ENCODE results near the gene MOV10L1.

The MOV10L1 gene

DNA sequence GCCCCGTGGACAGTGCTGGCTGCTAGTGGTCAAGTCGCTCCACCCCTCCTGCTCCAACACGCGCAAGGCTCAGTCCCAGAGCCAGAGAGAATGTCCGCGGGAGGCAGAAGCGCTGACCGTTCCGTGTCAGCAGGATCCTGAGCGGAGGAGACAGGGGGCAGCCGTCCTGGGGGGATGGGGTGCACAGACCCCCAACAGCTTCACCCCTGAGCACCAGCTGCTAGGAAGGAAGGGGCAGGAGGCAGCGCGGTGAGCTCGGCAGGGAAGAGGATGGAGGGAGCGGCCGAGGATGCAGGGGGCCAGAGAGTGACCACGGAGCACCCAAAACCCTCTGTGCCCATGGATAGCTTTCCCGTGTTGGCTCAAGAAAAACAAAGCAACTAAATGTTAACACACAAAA is 25.4 kb upstream of the MOV10L1 start:
- POLR2A ChIA-PET (ENCODE audit: low non-redundant PET): no interaction called here
- CTCF ChIA-PET: no interaction called here
- TF ChIP-seq, protein P1, sequence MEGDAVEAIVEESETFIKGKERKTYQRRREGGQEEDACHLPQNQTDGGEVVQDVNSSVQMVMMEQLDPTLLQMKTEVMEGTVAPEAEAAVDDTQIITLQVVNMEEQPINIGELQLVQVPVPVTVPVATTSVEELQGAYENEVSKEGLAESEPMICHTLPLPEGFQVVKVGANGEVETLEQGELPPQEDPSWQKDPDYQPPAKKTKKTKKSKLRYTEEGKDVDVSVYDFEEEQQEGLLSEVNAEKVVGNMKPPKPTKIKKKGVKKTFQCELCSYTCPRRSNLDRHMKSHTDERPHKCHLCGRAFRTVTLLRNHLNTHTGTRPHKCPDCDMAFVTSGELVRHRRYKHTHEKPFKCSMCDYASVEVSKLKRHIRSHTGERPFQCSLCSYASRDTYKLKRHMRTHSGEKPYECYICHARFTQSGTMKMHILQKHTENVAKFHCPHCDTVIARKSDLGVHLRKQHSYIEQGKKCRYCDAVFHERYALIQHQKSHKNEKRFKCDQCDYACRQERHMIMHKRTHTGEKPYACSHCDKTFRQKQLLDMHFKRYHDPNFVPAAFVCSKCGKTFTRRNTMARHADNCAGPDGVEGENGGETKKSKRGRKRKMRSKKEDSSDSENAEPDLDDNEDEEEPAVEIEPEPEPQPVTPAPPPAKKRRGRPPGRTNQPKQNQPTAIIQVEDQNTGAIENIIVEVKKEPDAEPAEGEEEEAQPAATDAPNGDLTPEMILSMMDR (conservative IDR thresholded peaks at IDR 0.05; ENCODE audit: low read depth): no peak
- H3K27ac ChIP-seq: no peak overlapping the region
- DNase-seq (ENCODE audit: low spot score): no peak

DNA sequence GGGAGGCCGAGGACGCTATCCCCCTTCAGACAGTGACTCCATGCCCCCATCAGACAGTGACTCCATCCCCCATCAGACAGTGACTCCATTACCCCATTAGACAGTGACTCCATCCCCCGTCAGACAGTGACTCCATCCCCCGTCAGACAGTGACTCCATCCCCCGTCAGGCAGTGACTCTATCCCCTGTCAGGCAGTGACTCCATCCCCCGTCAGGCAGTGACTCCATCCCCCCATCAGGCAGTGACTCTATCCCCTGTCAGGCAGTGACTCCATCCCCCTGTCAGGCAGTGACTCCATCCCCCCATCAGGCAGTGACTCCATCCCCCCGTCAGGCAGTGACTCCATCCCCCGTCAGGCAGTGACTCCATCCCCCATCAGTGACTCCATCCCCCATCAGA is 22.6 kb upstream of the MOV10L1 start:
- POLR2A ChIA-PET (ENCODE audit: low non-redundant PET): no interaction called here
- TF ChIP-seq, protein P1 (conservative IDR thresholded peaks at IDR 0.05; ENCODE audit: low read depth): no peak
- CTCF ChIA-PET: no interaction called here
- DNase-seq (ENCODE audit: low spot score): no peak
- H3K27ac ChIP-seq: no peak overlapping the region

DNA sequence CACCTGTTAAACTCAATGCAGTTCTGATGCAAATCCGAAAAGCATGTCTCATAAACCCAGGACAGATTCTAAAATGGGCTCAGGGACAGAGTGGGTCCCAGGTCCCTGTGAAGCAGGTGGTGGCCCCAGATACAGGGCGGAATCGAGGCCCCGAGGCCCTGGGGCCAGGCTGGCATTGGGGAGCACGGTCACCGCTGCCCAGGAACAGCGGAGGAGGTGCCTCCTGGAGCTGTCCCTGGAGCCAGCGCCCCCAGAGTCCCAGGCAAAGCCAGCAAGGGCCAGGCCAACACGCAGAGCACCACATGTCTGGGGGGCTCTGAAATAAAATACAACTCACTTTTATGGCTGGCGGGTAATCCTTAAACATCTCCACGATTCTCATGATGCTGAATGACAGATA is 21.7 kb upstream of the MOV10L1 start:
- no peak overlapping the region for H3K27ac ChIP-seq
- TF ChIP-seq, protein P1 (conservative IDR thresholded peaks at IDR 0.05; ENCODE audit: low read depth): no peak
- ChIA-PET CTCF (no interaction called here), POLR2A (ENCODE audit: low non-redundant PET) (no interaction called here)
- no peak for DNase-seq (ENCODE audit: low spot score)

DNA sequence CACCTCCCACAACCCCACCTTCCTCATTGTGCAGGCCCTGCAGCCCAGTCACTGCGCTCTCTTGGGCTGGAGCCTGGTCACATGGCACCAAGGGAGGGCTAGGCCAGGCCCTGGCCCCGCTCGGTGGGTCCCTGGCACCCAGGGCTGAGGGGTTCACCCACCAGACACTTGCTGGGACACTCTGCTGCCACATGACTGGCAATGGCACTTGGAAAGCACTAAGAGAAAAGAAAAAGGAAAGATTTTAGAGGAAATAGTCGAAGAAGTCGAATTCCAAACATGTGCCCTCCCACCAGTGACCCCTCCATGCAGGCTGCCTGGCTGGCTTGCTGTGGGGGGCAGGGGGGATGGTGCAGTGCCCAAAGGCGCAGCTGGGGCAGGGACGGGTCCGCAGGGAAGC is 19.4 kb upstream of the MOV10L1 start:
- TF ChIP-seq, protein P1 (conservative IDR thresholded peaks at IDR 0.05; ENCODE audit: low read depth): no peak
- DNase-seq (ENCODE audit: low spot score): no peak
- no peak overlapping the region for H3K27ac ChIP-seq
- CTCF ChIA-PET: no interaction called here
- POLR2A ChIA-PET (ENCODE audit: low non-redundant PET): no interaction called here

DNA sequence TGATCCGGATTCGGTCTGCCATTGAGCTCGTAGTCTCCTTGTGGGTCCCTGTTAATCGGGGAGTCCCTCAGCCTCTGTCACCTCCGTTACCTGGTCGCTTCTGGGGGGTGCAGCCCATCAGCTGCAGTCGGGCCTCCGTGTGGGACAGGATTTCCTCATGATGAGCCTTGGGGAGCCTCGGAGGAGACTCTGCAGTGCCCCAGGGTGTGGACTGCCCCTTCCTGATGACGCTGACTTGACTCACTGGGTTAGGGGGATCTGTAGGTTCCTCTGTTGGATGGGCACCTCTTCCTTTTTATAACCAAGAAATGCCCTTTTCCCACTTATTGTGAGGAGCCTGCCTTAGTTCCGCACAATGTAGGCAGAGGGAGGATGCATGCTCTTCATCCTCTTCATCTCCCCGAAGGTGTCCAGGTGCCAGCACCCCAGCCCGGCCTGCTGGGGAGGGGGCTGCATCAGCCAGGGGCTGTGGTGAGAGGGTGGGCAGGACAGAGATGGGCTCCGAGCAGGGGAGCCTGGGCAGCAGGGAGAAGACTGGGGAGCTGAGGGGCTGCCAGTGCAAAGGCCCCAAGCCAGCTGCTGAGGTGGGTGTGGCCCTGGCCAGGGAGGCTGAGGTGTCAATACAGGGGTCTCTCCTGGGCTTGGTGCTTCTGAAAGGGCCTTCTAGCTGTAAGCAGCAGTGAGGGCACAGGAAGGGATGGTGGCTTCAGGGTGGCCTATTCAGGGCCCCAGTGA is 18.2 kb upstream of the MOV10L1 start:
- ChIA-PET CTCF (no interaction called here), POLR2A (ENCODE audit: low non-redundant PET) (no interaction called here)
- DNase-seq (ENCODE audit: low spot score): peak; percentile 26
- TF ChIP-seq, protein P1 (conservative IDR thresholded peaks at IDR 0.05; ENCODE audit: low read depth): no peak
- H3K27ac ChIP-seq: no peak overlapping the region

DNA sequence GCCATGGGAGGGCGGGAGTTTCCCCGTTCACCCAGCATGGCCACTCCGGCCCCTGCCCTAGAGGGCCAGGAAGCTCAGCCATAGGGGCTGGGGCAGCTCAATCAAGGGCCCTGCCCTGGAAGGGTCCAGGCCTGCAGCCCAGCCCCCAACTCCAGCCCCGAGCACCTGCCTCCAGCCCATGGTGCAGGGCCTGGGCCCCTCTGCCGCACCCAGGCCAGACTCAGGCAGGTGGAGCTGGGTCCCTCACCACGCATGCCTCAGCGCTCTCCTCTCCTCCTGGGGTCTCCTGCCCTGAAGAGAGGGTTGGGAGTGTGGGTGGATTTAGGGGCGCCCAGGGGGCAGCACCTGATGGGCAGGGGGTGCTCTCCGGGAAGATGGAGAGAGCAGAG is 17.6 kb upstream of the MOV10L1 start:
- TF ChIP-seq, protein P1 (conservative IDR thresholded peaks at IDR 0.05; ENCODE audit: low read depth): no peak
- no peak overlapping the region for H3K27ac ChIP-seq
- DNase-seq (ENCODE audit: low spot score): no peak
- ChIA-PET CTCF (no interaction called here), POLR2A (ENCODE audit: low non-redundant PET) (no interaction called here)

Data from RWPE1 (cell line).